Vagina (tissue), 2 donors: ENCODE results near the gene CWF19L1. TPM values are rescaled to one million over a fixed set of nuclear protein-coding genes. Genes with fewer than 3 reads are reported as not detected.
"Not testable (repeated sequence)": the region's sequence is repeated elsewhere in the genome, so short reads cannot be mapped to it uniquely, and the experiment has no call there.

Experiments
- DNase-seq, 2 donors: peaks; one replicate each; pipeline ENCODE4 v3.0.0-alpha.2; 2017; ENCODE audit errors: extremely low spot score in 2 of 2
- H3K27ac ChIP-seq: fragments of 200-600 bp; sonication (generic); one replicate; pipeline ENCODE4 v1.5.1; 2019
- H3K27me3 ChIP-seq: fragments of 200-600 bp; sonication (generic); one replicate; pipeline ENCODE4 v1.5.1; 2019
- H3K36me3 ChIP-seq, 2 donors: fragments of 200-600 bp; sonication (generic); one replicate each; pipeline ENCODE4 v1.5.1; 2017 to 2019
- H3K4me1 ChIP-seq: fragments of 200-600 bp; sonication (generic); one replicate; pipeline ENCODE4 v1.5.1; 2019
- H3K4me3 ChIP-seq, 2 donors: fragments of 200-600 bp; sonication (generic); 1 replicate in 1 of 2; 2 replicates in 1 of 2; pipeline ENCODE4 v1.5.1; 2016 to 2019
- H3K9me3 ChIP-seq: fragments of 200-600 bp; sonication (generic); one replicate; pipeline ENCODE4 v1.5.1; 2019
- CTCF ChIP-seq, 3 experiments: fragments of 450-650 bp in 2 of 3; fragments of 200-600 bp in 1 of 3; sonication (generic) in 1 of 3; IDR thresholded peaks; one replicate each; pipeline ENCODE4 v1.5.1; 2017 to 2019; ENCODE audit warnings: antibody characterized with exemption in 3 of 3, mild to moderate bottlenecking in 2 of 3, moderate library complexity in 2 of 3
- POLR2A ChIP-seq, 2 donors: fragments of 450-650 bp; IDR thresholded peaks; one replicate each; pipeline ENCODE4 v1.6.1; 2017; ENCODE audit warnings: antibody characterized with exemption in 2 of 2, mild to moderate bottlenecking in 2 of 2, moderate library complexity in 2 of 2
- POLR2AphosphoS5 ChIP-seq, 2 donors: sonication (generic); formaldehyde crosslinking; IDR thresholded peaks; one replicate each; pipeline ENCODE4 v1.9.0; 2017; ENCODE audit warnings: antibody characterized with exemption in 2 of 2, mild to moderate bottlenecking in 2 of 2, low read depth in 1 of 2; ENCODE audit not compliant: insufficient read depth in 1 of 2
- intact Hi-C: fragments of 100-400 bp; cut with DNase I; formaldehyde crosslinking; loops from one replicate; pipeline ENCODE4 v1.15.1; 2023
- total RNA-seq: library from RNA; depleted of rRNA; stranded (reverse); fragments of >200 nt; gene quantifications from one replicate; pipeline ENCODE4 v1.2.3, GENCODE V29; 2016

CWF19L1 gene
- total RNA-seq, 1 donor from 2014 or later = 13.3 TPM

GRCh38 chr10:100304414-100304813 lies 37.0 kb upstream of the CWF19L1 start:
- intact Hi-C loops = no loop called here
- Histone ChIP-seq H3K27ac (no peak overlapping the region), H3K4me1 (no peaks in the 10 kb centered on the region), H3K9me3 (no peaks in the 10 kb centered on the region), H3K36me3 (no peaks in the 10 kb centered on the region), H3K4me3 (no peak overlapping the region), H3K27me3 (no peaks in the 10 kb centered on the region)
- DNase-seq = no peak
- TF ChIP-seq POLR2AphosphoS5 (IDR thresholded peaks at IDR 0.05; ENCODE audit: insufficient read depth in 1 of 2, low read depth in 1 of 2) (no peak), CTCF (IDR thresholded peaks at IDR 0.05) (no peak), POLR2A (IDR thresholded peaks at IDR 0.05) (no peak)

- H3K9me3 ChIP-seq = no peaks in the 10 kb centered on the region
- H3K27me3 ChIP-seq = no peaks in the 10 kb centered on the region
- intact Hi-C loops = no loop called here
Measured at GRCh38 chr10:100303724-100304319, 36.4 kb upstream of the CWF19L1 start.

GRCh38 chr10:100301123-100301522 lies 33.7 kb upstream of the CWF19L1 start:
- H3K4me1 ChIP-seq, intact Hi-C loops, H3K27ac ChIP-seq, DNase-seq, H3K27me3 ChIP-seq, H3K36me3 ChIP-seq, H3K4me3 ChIP-seq, H3K9me3 ChIP-seq: not testable (repeated sequence)

More at GRCh38 chr10:100303724-100304319, 36.4 kb upstream of the CWF19L1 start:
- H3K4me1 ChIP-seq = no peaks in the 10 kb centered on the region
- no peak for TF ChIP-seq POLR2A (IDR thresholded peaks at IDR 0.05)
- TF ChIP-seq CTCF (IDR thresholded peaks at IDR 0.05) = no peak
- no peak for TF ChIP-seq POLR2AphosphoS5 (IDR thresholded peaks at IDR 0.05; ENCODE audit: insufficient read depth in 1 of 2, low read depth in 1 of 2)
- no peak overlapping the region for H3K4me3 ChIP-seq
- no peaks in the 10 kb centered on the region for H3K36me3 ChIP-seq
- no peak for DNase-seq
- H3K27ac ChIP-seq = no peak overlapping the region

- TF ChIP-seq POLR2AphosphoS5 (IDR thresholded peaks at IDR 0.05; ENCODE audit: insufficient read depth in 1 of 2, low read depth in 1 of 2) = no peak
- no peak for TF ChIP-seq CTCF (IDR thresholded peaks at IDR 0.05)
- no peak for TF ChIP-seq POLR2A (IDR thresholded peaks at IDR 0.05)
- no peaks in the 10 kb centered on the region for H3K4me1 ChIP-seq
- no peaks in the 10 kb centered on the region for H3K36me3 ChIP-seq
- no peaks in the 10 kb centered on the region for H3K9me3 ChIP-seq
- H3K27me3 ChIP-seq = no peaks in the 10 kb centered on the region
- DNase-seq = no peak
- no peak overlapping the region for H3K27ac ChIP-seq
- H3K4me3 ChIP-seq = no peak overlapping the region
- intact Hi-C loops = no loop called here
Measured at GRCh38 chr10:100297242-100297641, 29.8 kb upstream of the CWF19L1 start.

GRCh38 chr10:100293066-100293465 lies 25.6 kb upstream of the CWF19L1 start:
- intact Hi-C loops = no loop called here
- Histone ChIP-seq H3K36me3 (no peaks in the 10 kb centered on the region), H3K4me1 (no peaks in the 10 kb centered on the region), H3K4me3 (no peak overlapping the region), H3K27me3 (no peaks in the 10 kb centered on the region), H3K27ac (no peak overlapping the region), H3K9me3 (no peaks in the 10 kb centered on the region)
- DNase-seq = no peak
- TF ChIP-seq POLR2A (IDR thresholded peaks at IDR 0.05) (no peak), POLR2AphosphoS5 (IDR thresholded peaks at IDR 0.05; ENCODE audit: insufficient read depth in 1 of 2, low read depth in 1 of 2) (no peak), CTCF (IDR thresholded peaks at IDR 0.05) (no peak)

- not testable (repeated sequence) for DNase-seq, H3K9me3 ChIP-seq, H3K27ac ChIP-seq
Measured at GRCh38 chr10:100292300-100292699, 24.9 kb upstream of the CWF19L1 start.

More at GRCh38 chr10:100292300-100292699, 24.9 kb upstream of the CWF19L1 start:
- H3K4me3 ChIP-seq, H3K4me1 ChIP-seq, intact Hi-C loops, H3K27me3 ChIP-seq, H3K36me3 ChIP-seq: not testable (repeated sequence)
